WERI-Rb-1 (cell line): ENCODE results near the gene LSM14B.

ENCODE experiments used
- DNase-seq: peaks from one replicate; pipeline ENCODE4 v3.0.0-alpha.2; 2020
- H3K27ac ChIP-seq: fragments of 250-450 bp; sonication (Bioruptor Pico); 2 replicates; pipeline ENCODE4 v1.5.1; 2020; ENCODE audit warnings: mild to moderate bottlenecking, moderate library complexity
- H3K27me3 ChIP-seq: fragments of 250-450 bp; sonication (Bioruptor Pico); 2 replicates; pipeline ENCODE4 v1.5.1; 2021; ENCODE audit warnings: mild to moderate bottlenecking, low read depth, moderate library complexity; ENCODE audit not compliant: insufficient read depth, severe bottlenecking
- H3K36me3 ChIP-seq: fragments of 250-450 bp; sonication (Bioruptor Pico); 2 replicates; pipeline ENCODE4 v1.5.1; 2020; ENCODE audit warnings: mild to moderate bottlenecking, moderate library complexity
- H3K4me3 ChIP-seq: 2 replicates; pipeline ENCODE4 v1.5.1; 2011; ENCODE audit warnings: low read depth, mild to moderate bottlenecking, control low read depth, low read length
- H3K9me3 ChIP-seq: fragments of 250-450 bp; sonication (Bioruptor Pico); 2 replicates; pipeline ENCODE4 v1.5.1; 2021; ENCODE audit warnings: mild to moderate bottlenecking, moderate library complexity; ENCODE audit not compliant: severe bottlenecking
- TF ChIP-seq, protein P1 (sequence below): IDR thresholded peaks from 2 replicates; pipeline ENCODE4 v1.5.1; 2011; ENCODE audit warnings: low read depth, mild to moderate bottlenecking, control low read depth, inconsistent platforms, low read length

LSM14B gene

DNA sequence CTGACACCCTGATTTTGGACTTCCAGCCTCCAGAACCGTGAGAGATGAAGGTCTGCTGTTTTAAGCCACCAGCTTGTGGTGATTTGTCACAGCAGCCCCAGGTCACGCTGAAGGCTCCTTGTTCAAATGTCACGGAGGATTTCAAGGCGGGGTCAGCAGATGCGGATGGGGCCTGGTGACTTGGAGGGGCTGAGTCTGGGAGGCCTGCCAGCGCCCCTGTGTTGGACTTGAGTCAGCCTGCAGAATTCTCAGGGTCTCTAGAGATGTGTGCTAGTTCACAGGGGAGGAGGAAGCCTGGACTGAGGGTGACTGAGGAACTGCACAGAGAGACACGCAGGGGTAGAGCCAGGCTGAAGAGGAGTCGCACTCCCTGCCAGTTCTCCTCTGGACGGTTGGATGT lies 37.1 kb upstream of the LSM14B start:
- Histone ChIP-seq H3K36me3 (no peaks in the 10 kb centered on the region), H3K4me3 (no peak overlapping the region), H3K9me3 (no peaks in the 10 kb centered on the region), H3K27ac (no peak overlapping the region), H3K27me3 (no peaks in the 10 kb centered on the region)
- DNase-seq: no peak
- TF ChIP-seq, protein P1, sequence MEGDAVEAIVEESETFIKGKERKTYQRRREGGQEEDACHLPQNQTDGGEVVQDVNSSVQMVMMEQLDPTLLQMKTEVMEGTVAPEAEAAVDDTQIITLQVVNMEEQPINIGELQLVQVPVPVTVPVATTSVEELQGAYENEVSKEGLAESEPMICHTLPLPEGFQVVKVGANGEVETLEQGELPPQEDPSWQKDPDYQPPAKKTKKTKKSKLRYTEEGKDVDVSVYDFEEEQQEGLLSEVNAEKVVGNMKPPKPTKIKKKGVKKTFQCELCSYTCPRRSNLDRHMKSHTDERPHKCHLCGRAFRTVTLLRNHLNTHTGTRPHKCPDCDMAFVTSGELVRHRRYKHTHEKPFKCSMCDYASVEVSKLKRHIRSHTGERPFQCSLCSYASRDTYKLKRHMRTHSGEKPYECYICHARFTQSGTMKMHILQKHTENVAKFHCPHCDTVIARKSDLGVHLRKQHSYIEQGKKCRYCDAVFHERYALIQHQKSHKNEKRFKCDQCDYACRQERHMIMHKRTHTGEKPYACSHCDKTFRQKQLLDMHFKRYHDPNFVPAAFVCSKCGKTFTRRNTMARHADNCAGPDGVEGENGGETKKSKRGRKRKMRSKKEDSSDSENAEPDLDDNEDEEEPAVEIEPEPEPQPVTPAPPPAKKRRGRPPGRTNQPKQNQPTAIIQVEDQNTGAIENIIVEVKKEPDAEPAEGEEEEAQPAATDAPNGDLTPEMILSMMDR: no peak

DNA sequence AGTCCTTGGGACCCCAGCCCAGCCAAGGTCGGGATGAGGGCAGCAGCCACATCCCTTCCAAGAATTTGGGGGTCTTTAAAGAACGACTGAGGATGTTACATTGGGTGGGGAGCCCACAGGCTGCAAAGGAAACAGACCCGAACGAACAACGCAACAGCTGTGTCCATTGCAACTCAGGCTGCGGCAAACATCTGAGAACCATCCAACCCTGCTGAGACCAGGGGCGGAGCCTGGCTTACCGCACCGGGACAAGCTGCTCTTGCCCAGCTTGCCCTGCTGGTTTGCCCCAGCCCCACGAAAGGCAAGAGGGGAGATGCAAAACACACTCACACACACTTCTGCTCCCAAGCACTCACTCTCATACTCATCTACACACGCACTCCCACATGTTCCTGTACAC lies 35.0 kb upstream of the LSM14B start:
- H3K27ac ChIP-seq: no peak overlapping the region
- no peaks in the 10 kb centered on the region for H3K9me3 ChIP-seq
- H3K27me3 ChIP-seq: no peaks in the 10 kb centered on the region
- H3K4me3 ChIP-seq: no peak overlapping the region
- TF ChIP-seq, protein P1: no peak
- DNase-seq: no peak
- no peaks in the 10 kb centered on the region for H3K36me3 ChIP-seq

DNA sequence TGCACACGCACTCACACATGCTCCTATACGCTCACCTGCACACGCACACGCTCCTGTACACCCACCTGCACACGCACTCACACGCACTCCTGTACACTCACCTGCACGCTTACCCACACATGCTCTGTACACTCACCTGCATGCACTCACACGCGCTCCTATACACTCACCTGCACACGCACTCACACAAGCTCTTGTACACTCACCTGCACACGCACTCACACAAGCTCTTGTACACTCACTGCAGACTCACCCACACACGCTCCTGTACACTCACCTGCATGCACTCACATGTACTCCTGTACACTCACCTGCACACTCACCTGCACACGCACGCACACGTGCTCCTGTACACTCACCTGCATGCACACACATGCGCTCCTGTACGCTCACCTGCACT lies 34.6 kb upstream of the LSM14B start:
- no peaks in the 10 kb centered on the region for H3K27me3 ChIP-seq
- no peak for DNase-seq
- H3K27ac ChIP-seq: no peak overlapping the region
- H3K4me3 ChIP-seq: no peak overlapping the region
- TF ChIP-seq, protein P1: no peak
- H3K36me3 ChIP-seq: no peaks in the 10 kb centered on the region
- no peaks in the 10 kb centered on the region for H3K9me3 ChIP-seq

DNA sequence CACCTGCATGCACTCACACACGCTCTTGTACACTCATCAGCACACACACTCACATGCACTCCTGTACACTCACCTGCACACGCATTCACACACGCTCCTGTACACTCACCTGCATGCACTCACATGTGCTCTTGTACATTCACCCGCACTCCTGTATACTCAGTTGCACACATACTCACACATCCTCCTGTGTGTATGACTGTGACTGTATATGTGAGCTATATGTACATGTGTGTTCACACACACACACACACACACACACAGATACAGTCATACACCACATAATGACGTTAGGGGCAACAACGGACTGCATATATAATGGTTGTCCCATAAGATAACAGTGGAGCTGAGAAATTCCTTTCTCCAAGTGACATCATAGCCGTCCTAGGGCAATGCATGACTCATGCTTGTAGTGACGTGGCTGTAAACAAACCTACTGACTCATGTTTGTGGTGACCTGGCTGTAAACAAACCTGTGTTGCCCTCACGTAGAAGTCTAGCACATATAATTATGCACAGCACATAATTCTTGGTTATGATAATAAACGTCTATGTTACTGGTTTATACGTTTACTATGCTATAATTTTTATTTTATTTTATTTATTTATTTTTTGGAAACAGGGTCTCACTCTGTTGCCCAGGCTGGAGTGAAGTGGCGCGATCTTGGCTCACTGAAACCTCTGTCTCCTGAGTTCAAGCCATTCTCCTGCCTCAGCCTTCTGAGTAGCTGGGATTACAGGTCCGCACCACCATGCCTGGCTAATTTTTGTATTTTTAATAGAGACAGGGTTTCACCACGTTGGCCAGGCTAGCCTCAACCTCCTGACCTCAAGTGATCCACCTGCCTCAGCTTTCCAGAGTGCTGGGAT lies 33.8 kb upstream of the LSM14B start:
- DNase-seq: no peak
- no peak overlapping the region for H3K27ac ChIP-seq
- TF ChIP-seq, protein P1: no peak
- H3K36me3 ChIP-seq: no peaks in the 10 kb centered on the region
- no peaks in the 10 kb centered on the region for H3K27me3 ChIP-seq
- H3K4me3 ChIP-seq: no peak overlapping the region
- no peaks in the 10 kb centered on the region for H3K9me3 ChIP-seq

DNA sequence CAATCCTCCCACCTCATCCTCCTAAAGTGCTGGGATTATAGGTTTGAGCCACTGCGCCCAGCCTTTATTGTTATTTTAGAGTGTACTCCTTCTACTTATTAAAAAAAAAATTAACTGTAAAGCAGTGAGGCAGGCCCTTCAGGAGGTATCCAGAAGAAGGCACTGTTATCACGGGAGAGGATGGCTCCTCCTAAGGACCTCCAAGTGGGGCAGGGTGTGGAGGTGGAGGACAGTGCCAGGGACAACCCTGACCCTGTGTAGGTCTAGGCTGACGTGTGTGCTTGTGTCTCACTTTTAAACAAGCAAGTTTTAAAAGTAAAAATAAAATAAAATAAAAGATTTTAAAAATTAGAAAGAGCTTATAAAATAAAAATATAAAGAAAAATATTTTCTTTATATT lies 32.9 kb upstream of the LSM14B start:
- TF ChIP-seq, protein P1: peak; percentile 8; the same call in 1 of the 2 replicates
- no peak overlapping the region for H3K4me3 ChIP-seq
- no peaks in the 10 kb centered on the region for H3K9me3 ChIP-seq
- no peak overlapping the region for H3K27ac ChIP-seq
- no peaks in the 10 kb centered on the region for H3K36me3 ChIP-seq
- H3K27me3 ChIP-seq: no peaks in the 10 kb centered on the region
- DNase-seq: no peak
